Measurements from ENCODE around the gene VPS13D.

The VPS13D gene

DNA sequence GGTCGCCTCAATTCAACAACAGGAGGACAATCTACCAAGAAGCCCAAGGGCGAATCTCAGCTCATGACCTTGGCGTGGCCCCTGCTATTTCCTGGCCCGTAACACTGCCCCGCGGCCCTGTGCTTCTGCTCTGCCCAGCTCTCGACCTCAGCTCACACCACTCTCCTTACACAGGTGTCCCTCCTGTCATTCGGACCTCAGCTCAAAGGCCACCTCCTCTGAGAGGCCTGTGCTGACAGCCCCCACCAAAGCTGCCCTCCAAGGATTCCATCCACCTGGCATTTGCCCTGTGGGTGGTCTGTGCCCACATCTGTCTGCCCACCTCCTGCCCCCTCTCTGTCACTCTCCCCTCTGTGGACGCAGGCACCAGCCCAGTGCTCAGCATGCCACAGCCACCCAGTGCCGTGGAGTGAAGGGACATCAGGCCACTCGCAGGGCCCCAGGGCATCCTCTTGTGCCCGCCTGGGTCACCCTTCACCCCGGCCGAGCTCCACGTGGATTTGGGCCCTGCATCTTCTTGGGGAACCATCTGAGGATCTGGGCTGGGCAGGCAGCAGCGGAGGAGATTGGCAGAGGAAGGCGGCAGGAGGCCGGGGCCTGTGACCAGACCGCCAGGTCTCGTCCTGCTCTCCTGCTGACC is 317.9 kb downstream of the VPS13D start:
- no peak overlapping the region for H3K4me3 ChIP-seq (ENCODE audit: low read depth, low read length)

DNA sequence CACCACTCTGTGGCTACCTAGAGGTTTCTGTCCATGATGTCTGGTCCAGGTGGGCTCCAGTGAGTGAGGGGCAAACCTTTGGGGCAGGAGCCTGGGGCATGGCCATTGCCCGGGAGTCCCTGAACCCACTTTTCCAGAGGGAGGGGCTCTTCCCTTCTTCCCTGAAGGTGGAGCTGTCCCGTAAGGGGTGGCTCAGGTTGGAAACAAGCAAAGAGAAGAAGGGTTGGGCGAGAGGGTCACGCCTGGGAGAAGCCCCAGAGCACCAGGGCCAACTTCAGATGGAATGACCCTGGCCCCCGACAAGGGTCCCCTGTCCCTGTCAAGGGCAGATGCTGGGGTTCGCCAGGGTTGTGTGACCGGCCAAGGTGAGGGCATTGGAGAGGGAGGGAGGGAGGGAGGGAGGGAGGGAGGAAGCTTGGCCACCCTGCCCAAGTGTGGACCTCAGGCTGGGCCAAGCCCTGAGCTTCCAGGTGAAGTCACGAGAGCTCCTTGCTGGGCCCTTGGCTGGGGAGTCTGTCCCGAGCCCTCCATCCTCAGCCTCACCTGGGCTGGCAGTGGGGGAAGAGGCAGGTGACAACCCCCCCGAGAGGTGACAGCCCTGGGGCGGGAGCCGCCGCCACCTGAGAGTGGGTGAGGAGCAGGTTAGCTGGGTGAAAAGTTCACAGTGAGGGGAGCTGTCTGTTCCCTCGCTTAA is 318.6 kb downstream of the VPS13D start:
- H3K4me3 ChIP-seq (ENCODE audit: low read depth, low read length), result no peak overlapping the region

DNA sequence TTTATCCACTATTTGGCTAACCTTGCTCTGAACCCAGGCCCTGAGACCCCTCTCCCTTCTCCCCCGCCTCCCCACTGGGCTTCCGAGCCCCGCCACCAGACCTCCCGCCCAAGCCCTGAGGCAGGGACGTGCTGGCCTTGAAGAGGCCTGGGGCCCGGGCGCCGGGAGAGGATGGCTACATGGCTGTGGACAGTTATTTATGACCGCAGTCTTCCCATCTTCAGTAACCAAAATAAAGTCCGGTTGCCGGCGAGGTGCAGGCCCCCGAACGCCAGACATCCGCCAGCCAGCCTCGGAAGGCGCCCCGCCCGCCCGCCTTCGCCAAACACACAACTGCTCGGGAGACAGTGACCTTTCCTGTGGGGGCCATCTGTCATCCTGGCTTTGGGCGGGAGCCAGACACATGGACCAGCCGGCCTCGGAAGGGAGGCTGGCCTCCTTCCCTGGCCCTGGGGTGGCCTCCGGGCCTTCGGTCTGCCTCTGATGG is 319.2 kb downstream of the VPS13D start:
- H3K4me3 ChIP-seq (ENCODE audit: low read depth, low read length), result no peak overlapping the region

DNA sequence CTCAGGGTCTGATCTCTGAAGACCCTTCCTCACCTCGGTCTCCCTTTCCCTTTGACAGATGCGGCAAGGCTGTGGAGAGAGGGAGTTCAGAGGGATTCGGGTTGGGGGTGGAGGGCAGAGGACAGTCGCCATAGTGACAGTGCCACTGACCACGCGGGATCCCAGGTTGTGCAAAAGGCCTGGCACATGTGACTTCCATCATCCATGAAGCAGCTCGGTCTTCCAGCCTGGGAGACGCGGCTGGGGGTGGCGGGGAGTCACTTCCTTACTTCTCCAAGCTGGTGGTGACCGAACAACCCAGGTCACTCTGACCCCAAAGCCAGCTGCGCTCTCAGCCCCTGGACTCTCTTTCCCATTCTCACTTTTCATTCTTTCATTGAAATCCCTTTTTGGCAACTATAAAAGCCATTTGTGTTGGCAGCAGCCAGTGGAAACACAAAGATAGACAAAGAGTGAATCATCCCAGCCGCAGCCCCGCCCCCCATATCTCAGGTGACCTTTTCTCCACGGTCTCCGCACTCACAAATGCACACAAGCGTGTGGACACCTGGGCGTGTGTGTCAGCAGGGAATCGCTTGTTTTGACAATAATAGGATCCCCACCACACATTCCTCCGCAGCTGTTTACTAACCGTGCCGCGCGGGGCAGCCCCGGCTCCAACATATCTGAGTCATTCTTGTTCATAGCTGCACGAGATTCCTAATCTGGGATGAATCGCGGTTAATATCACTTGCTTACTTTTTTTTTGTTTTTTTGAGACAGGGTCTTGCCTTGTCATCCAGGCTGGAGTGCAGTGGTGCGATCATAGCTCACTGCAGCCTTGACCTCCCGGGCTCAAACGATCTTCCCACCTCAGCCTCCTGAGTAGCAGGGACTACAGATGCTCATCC is 319.9 kb downstream of the VPS13D start:
- no peak overlapping the region for H3K4me3 ChIP-seq (ENCODE audit: low read depth, low read length)

DNA sequence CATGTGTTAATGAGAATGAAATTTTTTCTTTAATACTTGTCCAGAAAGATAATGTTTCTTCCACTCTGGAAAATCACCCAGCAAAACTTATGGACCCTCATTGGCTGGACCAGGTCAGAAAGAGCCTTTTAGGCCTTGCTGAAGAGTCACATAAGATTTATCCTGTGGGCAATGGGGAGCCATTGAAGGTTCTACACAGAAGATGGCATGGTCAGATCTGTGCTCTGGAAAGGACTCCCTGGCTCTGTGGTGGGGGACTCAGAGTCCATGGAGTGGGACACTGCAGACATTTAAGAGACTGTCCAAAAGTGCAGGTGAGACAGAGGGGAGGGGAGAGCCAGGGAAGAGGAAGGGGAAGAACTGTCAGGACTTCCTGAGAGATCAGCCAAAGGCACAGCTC is 321.8 kb downstream of the VPS13D start:
- no peak overlapping the region for H3K4me3 ChIP-seq (ENCODE audit: low read depth, low read length)

DNA sequence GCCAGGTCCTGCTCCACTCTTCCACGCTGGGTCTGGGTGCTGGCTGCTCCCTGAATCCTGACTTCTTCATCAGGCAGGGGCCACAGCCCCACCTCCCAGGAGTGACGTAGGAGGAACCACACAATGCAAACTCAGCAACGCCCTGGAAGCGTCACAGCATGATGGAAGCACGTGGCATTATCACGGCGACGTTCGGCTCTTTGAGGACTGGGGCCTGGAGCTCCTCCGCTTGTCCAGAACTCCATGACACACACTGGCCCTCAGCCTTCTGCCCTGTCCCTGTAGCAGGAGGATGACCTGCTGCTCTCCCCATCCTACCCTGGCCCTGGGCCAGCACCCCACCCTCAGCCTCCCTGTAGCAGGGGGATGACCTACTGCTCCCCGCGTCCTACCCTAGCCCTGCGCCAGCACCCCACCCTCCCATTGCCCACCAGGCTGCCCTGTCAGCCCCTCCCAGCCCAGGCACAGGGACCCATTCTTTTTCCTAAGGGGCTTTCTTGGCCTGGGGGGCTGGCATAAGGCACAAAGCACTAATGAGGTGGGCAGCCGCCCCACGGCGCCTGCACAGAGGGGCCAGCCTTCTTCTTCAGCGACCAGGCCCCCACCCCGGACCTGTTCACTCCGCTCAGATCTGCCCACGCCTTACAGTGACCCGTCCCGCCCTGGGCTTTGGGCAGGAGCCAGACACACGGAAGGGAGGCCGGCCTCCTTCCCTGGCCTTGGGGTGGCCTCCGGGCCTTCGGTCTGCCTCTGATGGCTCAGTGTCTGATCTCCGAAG is 322.5 kb downstream of the VPS13D start:
- no peak overlapping the region for H3K4me3 ChIP-seq (ENCODE audit: low read depth, low read length)

DNA sequence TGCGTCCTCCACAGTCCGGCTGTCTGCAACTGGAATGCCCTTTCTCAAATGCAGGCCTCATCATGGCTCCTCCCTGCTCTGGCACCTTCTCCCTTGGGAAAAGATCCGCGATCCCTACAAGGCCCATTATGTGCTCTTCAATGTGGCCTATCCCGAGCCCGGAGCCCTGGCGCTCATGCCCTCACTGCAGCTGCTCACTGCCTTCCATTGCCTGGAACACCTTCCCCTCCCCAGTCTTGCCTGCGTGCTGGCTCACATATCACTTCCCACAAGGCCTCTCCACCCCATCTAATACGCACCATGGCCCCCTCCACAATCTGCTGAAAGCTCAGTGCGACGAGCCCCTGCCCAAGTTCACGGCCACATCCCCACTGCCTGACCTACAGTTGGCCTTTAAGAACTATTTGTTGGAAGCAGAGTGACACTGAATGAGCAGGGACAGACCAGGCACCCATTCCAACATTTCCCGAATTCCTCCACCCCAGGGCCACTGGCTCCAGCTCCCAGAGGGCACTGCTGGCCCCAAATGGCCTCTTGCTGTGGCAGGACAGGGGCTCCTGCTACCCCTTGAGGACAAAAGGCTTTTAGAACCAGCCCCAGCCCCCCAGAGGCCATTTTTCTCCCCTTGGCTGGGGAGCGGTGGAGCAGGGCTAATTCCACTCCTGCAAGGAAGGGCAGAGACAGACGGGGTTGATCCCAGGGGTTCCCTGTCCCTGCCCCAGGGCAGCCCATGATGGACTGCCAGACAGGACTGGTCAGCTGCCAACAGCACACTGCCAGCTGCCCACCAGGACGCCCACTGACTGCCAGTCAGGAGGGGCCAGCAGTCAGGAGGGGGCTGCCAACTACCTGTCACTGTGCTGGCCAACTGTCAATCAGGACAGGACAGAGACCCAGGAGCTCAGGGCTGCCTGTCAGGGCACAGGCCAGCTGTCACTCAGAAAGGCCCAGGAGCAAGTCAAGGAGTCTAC is 323.4 kb downstream of the VPS13D start:
- H3K4me3 ChIP-seq (ENCODE audit: low read depth, low read length), result no peak overlapping the region

DNA sequence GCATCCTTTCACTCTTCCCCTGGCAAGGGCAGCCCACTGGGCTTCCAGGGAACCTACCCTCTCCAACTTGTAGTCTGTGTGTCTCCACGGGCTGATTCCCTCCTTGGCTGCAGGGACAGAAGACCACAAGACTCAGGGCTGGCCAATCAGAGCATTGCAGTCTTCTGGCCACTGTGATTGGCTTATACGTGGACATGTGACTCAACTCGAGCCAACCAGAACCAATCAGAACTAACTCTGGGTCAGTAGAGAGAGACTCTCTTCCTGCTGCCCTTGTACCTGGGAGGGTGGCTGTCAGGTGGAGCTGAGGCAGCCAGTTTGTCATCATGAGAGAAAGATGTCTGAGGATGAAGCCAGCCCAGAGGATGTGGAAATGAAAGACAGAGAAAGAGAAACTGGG is 324.1 kb downstream of the VPS13D start:
- H3K4me3 ChIP-seq (ENCODE audit: low read depth, low read length), result no peak overlapping the region

DNA sequence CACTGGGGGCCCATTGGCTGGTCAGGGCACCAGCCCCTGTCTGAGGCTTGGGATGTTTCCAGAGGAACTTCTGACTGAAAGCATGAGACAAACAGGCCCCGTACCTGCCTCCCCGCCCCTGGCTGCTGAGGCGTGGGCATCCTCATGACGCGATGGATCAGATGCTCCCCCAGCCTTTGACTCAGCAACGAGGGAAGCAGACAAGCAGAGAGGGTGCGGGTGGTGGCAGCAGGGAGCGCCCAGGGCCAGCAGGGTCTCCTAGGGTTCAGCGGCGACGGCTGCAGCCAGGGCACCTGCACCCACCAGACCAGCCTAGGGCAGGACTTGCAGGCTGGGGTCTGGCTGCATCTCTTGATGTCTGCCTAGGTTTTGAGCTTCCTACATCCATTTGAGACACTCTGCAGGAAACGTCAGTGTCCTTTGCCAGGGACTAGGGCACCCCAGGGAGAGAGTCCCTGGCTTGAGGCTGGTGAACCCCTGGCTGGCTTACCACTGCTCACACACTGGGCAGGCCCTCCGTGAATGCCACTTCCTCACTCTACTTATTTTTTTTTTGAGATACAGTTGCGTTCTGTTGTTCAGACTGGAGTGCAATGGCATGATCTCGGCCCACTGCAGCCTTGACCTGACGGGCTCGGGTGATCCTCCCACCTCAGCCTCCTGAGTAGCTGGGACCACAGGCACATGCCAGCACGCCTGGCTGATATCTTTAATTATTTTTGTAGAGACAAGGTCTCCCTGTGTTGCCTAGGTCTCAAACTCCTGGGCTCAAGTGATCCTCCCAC is 324.9 kb downstream of the VPS13D start:
- H3K4me3 ChIP-seq (ENCODE audit: low read depth, low read length), result no peak overlapping the region

DNA sequence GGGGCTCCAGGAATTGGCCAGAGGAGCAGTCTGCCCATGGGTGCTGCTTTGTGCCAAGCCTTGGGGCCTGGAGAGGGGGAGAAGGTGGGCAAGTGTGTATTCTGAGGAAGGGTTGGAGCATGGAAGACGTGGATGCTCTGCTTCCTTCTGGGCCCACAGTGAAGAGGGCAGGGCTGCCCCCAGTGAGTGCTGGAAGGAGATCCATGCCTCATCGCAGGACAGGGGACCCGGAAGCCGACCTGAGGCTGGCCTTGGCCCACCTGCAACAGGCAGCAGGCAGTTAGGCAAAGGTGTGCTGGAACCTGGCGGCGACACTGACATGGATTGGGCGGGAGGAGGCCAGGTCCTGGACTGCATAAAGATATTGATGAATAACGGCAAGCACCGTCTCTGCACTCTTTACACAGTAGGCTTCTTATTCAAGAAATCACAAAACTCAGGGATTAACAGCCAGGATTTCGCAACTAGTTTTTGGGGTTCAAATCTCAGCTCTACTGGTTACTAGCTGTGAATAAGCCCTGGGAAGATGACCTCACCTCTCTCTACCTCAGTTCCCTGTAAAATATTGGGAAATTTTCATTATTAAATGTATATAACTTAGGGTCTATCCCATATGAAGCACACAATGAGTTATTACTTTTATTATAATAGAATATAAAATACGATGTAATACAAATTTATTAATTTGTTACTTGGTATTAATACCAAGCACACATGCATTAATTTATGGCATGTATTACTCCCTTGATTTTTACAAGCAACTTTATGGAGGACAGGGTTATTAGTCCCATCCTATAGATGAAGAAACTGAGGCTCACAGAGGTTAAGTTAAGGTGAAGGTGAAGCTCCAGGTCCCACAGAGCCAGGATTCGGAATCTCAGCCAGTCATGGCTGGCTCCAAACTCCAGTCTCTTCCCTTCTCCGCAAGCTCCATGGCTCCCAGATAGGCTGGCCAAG is 325.9 kb downstream of the VPS13D start:
- no peak overlapping the region for H3K4me3 ChIP-seq (ENCODE audit: low read depth, low read length)

DNA sequence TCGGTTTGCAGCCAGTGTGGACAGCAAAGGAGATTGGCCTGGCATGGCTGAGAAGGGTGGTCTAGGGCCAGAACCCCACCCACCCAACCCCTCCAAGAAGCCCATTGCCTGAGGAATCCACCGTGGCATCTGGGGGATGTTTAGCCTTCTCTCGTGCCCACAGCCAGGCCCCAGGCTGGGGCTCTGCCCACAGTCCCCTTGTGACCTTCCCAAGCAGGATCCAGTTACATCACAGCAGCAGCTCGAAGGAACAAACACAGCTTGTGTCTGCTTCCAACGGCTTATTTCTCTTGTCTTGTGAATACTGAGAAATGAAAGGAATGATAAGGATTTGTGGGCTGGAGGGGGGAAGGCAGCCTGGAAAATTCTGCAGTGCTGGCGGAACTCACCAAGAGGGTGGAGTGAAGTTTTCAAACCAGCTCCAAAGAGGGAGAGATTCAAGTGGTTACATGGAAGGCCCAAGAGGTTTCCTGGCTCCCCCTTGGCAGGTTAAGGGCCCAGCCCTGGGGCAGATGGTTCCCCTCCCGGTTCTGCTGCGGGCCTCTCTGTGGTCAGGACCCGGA is 326.6 kb downstream of the VPS13D start:
- H3K4me3 ChIP-seq (ENCODE audit: low read depth, low read length), result no peak overlapping the region

DNA sequence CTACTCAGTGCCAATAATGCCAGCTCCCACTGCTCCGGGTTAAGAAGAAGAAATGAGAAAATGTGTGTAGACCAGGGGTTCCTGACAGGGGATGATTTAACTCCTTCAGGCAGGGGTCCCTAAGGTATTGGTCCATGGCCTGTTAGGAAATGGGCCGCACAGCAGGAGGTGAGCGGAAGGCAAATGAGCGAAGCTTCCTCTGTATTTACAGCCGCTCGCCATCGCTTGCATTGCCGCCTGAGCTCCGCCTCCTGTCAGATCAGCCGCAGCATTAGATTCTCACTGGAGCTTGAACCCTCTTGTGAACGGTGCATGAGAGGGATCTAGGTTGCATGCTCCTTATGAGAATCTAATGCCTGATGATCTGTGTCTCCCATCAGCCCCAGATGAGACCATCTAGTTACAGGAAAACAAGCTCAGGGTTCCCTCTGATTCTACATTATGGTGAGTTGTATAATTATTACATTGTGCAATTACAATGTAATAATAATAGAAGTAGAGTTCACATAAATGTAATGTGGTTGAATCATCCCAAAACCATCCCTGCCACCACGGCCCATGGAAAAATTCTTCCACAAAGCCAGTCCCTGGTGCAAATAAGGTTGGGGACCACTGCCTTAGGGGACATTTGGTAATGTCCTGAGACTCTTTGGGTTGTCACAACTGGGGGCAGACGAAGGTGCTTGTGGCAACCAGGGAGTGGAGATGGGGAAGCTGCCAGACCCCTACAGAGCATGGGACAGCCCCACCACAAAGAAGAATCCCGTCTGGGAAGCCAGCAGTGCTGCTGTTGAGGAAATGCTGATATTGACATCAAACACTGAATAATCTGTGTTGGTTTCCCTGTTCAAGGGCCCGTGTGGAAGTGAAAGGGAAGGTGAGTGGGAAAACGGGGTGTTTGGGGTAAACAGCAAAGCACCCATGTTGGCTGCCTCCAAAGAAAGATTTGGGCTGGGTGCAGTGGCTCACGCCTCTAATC is 327.4 kb downstream of the VPS13D start:
- H3K4me3 ChIP-seq (ENCODE audit: low read depth, low read length), result no peak overlapping the region

DNA sequence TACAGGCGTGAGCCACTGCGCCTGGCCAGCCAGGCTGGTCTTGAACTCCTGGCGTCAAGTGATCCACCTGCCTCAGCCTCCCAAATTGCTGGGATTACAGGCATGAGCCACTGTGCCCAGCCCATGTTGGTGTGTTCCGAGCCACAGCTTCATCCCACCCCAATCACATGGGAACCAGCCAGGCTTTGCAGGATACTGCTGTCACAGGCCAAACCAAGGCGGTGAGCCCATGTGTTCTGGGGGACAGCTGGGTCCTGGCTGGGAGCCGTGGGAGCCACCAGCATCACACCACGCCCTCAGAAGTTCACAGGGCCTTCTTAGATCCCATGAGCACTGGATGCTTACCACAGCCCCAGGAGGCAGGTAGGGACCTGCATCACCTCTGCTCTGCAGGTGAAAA is 331.3 kb downstream of the VPS13D start:
- no peak overlapping the region for H3K4me3 ChIP-seq (ENCODE audit: low read depth, low read length)
